T-helper 2 cell treated with Interferon-gamma antibody and Interleukin-4, amounts not matched to agents 100 ng/mL and 5 ng/mL, for 36 hours (primary cell): ENCODE measurements around the gene KLHL20. TPM values are rescaled to one million over a fixed set of nuclear protein-coding genes. Genes with fewer than 3 reads are reported as not detected.

Source experiments
- intact Hi-C: fragments of 100-400 bp; cut with micrococcal nuclease; formaldehyde crosslinking; loops from one replicate; pipeline ENCODE4 v1.15.1; 2023
- total RNA-seq: library from RNA; stranded (reverse); gene quantifications from 2 replicates; pipeline ENCODE4 v1.2.3, GENCODE V29; 2022

The KLHL20 gene
- total RNA-seq, 1 donor from 2014 or later = 21.5 TPM

DNA sequence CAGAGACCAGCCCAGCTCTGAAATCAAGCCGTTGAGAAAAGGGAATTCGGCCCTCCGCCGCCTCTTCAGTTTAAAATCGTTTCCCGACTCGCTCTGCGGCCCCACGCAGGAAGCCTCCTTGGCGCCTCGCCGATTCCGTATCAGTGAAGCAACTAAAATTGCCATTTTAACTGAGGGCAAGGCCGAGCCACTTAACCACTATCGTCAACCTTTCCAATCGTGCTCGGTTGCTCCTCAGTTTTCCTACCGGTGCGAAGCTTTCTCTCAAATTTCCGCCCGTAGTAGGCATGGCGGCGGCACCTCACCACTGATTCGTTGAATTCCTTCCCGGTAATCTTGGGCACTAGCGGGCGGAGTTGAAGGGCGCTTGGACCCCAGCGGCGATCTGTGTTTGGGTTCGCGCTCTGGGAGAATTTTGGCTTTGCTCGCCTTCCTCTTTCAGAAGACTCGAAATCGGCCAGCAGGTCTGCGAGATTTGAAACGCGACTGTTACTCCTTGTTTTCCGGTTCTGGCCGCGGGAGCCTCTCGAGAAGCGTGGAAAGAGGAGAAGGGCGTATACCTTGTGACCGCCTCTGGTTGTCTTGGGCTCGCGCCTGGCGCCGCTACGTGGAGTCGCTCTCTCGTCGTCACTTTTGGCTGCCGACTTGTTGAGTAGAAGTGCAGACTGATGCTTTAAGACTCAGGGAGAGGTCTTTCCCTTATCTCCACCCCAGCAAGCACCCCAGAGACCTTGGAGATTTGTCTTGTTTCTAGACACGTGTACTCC, 109.7 kb downstream of the KLHL20 start, which contains the start of the genes CENPL and DARS2:
TSS of gene CENPL (minus strand) at position 569 of the 767 bp plus-strand sequence. CDS start 13,584 bp downstream, outside the sequence.
TSS of gene DARS2 (plus strand) at position 359 of the 767 bp plus-strand sequence. CDS start 557 bp downstream, outside the sequence.
- intact Hi-C loops = loop anchor here (1.0 to 2.0 kb wide), 10 partner anchors 44 to 1292 kb away; partner anchors contain the start of genes CACYBP, PRDX6, RABGAP1L and RC3H1

DNA sequence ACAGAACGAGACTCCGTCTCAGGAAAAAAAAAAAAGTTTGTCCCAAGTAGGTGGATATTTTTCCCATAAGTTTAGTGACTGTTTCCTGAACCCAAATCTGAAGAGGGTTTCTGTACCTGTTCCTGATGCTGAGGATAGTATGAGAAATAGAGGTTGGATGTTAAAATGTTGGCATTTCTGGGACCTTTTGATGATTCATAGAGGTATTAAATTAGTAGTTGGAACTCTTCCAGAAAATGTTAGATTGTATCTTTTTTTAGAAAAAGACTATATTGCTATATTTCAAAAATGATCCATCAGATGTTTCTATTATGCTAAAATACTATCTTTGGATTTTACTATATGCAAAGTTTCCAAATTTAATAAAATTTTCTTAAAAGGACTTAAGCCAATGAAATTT, 112.8 kb downstream of the KLHL20 start:
- intact Hi-C loops = no loop called here

DNA sequence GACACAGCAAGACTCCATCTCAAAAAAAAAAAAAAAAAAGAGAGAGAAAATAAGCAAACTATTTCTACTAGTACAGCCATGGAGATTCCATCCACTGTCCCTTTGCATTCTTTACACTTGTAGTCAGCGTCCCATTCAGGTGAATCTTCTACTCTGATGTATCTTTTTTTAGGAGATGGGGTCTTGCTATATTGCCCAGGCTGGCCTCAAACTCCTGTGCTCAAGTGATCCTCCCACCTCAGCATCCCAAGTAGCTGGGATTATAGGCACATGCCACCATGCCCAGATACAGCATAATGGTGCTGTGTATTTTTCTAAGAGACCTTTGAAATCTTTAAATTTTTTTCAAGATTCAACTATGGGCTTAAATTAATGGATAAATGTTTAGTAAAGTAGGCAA, 118.0 kb downstream of the KLHL20 start:
- intact Hi-C loops = no loop called here

Other genes with a start within 250 kb of the KLHL20 start
- 109 and 110 TPM in 2 replicates for gene PRDX6, start 237.6 kb upstream of the KLHL20 start, total RNA-seq
- gene SLC9C2, start 111.9 kb upstream of the KLHL20 start, total RNA-seq = not detected in 2 replicates
- gene TEX50, start 79.6 kb upstream of the KLHL20 start, total RNA-seq = not detected in 2 replicates
- gene ANKRD45, start 45.1 kb upstream of the KLHL20 start, total RNA-seq = 0.11 TPM in 1 of 2 replicates, not detected in the other
- 30.6 and 33.2 TPM in 2 replicates for gene DARS2, start 109.7 kb downstream of the KLHL20 start, total RNA-seq
- gene CENPL, start 109.9 kb downstream of the KLHL20 start, total RNA-seq = 34.0 and 37.8 TPM in 2 replicates
- 361 and 397 TPM in 2 replicates for gene GAS5, start 153.0 kb downstream of the KLHL20 start, total RNA-seq
- gene ZBTB37, start 153.4 kb downstream of the KLHL20 start, total RNA-seq = 9.2 and 10.1 TPM in 2 replicates
- 0.18 and 0.43 TPM in 2 replicates for gene SERPINC1, start 202.3 kb downstream of the KLHL20 start, total RNA-seq